ENCODE results near the gene ACOXL.

DNA sequence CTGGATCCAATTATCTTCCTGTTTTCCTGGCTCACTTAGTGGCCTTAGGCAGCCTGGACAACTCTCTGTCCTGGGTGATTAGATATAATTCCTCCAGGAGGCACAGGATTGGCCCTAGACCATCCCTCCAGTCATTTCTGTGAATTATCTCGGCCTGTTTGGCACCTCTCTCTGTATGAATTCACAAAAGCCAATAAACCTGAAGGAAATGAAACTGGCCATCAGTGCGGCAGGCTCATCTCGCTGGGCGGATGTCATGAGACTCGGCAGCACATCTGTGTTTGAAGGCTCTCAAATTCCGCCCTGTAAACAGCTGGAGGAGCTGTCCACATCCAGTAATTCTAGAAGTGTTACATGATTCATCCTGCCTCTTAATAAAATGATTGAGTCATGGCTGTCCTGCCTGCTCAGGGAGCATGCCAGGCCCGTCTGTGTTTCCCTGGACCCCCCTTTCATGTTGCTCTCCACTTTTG is 38.6 kb downstream of the ACOXL start:
- TF ChIP-seq EZH2 (IDR thresholded peaks at IDR 0.05; ENCODE audit: borderline replicate concordance, low read length) = no peak
- TF ChIP-seq, protein P1, sequence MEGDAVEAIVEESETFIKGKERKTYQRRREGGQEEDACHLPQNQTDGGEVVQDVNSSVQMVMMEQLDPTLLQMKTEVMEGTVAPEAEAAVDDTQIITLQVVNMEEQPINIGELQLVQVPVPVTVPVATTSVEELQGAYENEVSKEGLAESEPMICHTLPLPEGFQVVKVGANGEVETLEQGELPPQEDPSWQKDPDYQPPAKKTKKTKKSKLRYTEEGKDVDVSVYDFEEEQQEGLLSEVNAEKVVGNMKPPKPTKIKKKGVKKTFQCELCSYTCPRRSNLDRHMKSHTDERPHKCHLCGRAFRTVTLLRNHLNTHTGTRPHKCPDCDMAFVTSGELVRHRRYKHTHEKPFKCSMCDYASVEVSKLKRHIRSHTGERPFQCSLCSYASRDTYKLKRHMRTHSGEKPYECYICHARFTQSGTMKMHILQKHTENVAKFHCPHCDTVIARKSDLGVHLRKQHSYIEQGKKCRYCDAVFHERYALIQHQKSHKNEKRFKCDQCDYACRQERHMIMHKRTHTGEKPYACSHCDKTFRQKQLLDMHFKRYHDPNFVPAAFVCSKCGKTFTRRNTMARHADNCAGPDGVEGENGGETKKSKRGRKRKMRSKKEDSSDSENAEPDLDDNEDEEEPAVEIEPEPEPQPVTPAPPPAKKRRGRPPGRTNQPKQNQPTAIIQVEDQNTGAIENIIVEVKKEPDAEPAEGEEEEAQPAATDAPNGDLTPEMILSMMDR (conservative IDR thresholded peaks at IDR 0.05 in 1 of 2, IDR thresholded peaks at IDR 0.05 in 1 of 2; ENCODE audit: extremely low read depth in 1 of 2, insufficient read depth in 1 of 2, low read depth in 1 of 2, low read length in 2 of 2) = no peak

Data from mammary epithelial cell (primary cell).